ENCODE results near the gene REXO5.

Gene REXO5

DNA sequence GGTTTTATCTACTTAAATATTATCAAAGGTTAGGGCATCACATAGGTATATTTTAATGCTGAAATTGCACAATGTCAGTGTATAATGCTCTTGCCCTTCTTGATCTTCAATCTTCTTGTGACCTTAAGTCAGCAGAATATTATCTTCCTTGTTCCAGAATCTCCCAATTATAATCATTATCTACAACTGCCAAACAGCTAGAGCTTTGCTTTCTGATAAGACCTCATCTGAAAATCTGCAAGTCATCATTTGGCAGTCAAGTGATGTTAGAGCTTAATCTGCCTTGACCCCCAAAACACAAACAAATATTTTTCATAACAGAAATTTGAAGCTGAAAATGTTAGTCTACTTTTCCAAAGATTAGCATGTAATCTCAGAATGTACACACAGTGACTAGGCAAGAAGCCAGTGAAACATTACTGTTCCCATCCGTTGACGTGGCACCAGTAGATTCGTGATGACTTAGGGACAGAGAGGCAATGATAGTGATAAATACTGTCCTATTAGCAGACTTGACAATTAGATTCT is 19.8 kb downstream of the REXO5 start:
- H3K9ac ChIP-seq (ENCODE audit: low read depth, low read length): no peak overlapping the region

GRCh38 chr16:20829536-20829935 is 23.2 kb downstream of the REXO5 start:
- Histone ChIP-seq H3K27ac (ENCODE audit: low read depth, low read length) (no peak overlapping the region), H3K36me3 (ENCODE audit: insufficient read depth, low read length) (peaks cover 50% of the 10 kb centered on the region)
- 100% methylated on average over 1 of the region's 1 CpG for WGBS

More for the DNA sequence above, 19.8 kb downstream of the REXO5 start:
- no peaks in the 10 kb centered on the region for H3K27me3 ChIP-seq (ENCODE audit: insufficient read depth, low read length)
- H3K4me3 ChIP-seq (ENCODE audit: low read length): no peak overlapping the region
- no peaks in the 10 kb centered on the region for H3K4me1 ChIP-seq (ENCODE audit: insufficient read depth, low read length)
- no peak overlapping the region for H3K27ac ChIP-seq (ENCODE audit: low read depth, low read length)
- peaks cover 63% of the 10 kb centered on the region for H3K36me3 ChIP-seq (ENCODE audit: insufficient read depth, low read length)
- 95% methylated on average over 3 of the region's 3 CpGs for WGBS
- H3K9me3 ChIP-seq (ENCODE audit: insufficient read depth, low read depth, low read length): no peaks in the 10 kb centered on the region

GRCh38 chr16:20830372-20830771 is 24.0 kb downstream of the REXO5 start:
- Histone ChIP-seq H3K4me1 (ENCODE audit: insufficient read depth, low read length) (no peaks in the 10 kb centered on the region), H3K4me3 (ENCODE audit: low read length) (no peak overlapping the region), H3K36me3 (ENCODE audit: insufficient read depth, low read length) (peaks cover 45% of the 10 kb centered on the region), H3K9me3 (ENCODE audit: insufficient read depth, low read depth, low read length) (no peaks in the 10 kb centered on the region), H3K27ac (ENCODE audit: low read depth, low read length) (no peak overlapping the region), H3K9ac (ENCODE audit: low read depth, low read length) (no peak overlapping the region), H3K27me3 (ENCODE audit: insufficient read depth, low read length) (no peaks in the 10 kb centered on the region)
- WGBS: 100% methylated on average over 1 of the region's 1 CpG

More at GRCh38 chr16:20829536-20829935, 23.2 kb downstream of the REXO5 start:
- Histone ChIP-seq H3K9me3 (ENCODE audit: insufficient read depth, low read depth, low read length) (no peaks in the 10 kb centered on the region), H3K4me1 (ENCODE audit: insufficient read depth, low read length) (no peaks in the 10 kb centered on the region), H3K9ac (ENCODE audit: low read depth, low read length) (no peak overlapping the region), H3K27me3 (ENCODE audit: insufficient read depth, low read length) (no peaks in the 10 kb centered on the region), H3K4me3 (ENCODE audit: low read length) (no peak overlapping the region)

DNA sequence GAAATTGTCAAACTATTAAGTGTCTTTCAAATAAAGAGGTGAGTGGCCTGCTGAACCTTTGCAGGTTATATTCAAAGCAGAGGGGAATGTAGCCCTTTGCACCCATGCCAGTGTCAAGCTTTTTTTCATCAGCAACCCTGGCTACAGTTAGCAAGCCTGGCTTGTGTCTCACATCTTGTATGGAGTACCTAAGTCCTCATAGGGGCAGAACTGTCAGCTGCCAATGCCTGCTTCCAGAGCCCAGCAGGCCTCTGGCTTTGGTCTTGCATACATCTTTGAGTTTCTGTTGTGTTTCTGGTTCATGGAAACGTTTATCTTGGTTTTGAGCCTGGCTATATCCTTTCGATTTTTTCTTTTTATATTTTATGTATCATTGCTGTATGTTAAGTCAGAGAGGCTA is 26.8 kb downstream of the REXO5 start:
- Histone ChIP-seq H3K9me3 (ENCODE audit: insufficient read depth, low read depth, low read length) (peaks cover 9% of the 10 kb centered on the region), H3K4me3 (ENCODE audit: low read length) (no peak overlapping the region), H3K36me3 (ENCODE audit: insufficient read depth, low read length) (peaks cover 33% of the 10 kb centered on the region), H3K4me1 (ENCODE audit: insufficient read depth, low read length) (no peaks in the 10 kb centered on the region), H3K9ac (ENCODE audit: low read depth, low read length) (no peak overlapping the region), H3K27ac (ENCODE audit: low read depth, low read length) (no peak overlapping the region), H3K27me3 (ENCODE audit: insufficient read depth, low read length) (no peaks in the 10 kb centered on the region)
- WGBS: 100% methylated on average over 1 of the region's 2 CpGs

DNA sequence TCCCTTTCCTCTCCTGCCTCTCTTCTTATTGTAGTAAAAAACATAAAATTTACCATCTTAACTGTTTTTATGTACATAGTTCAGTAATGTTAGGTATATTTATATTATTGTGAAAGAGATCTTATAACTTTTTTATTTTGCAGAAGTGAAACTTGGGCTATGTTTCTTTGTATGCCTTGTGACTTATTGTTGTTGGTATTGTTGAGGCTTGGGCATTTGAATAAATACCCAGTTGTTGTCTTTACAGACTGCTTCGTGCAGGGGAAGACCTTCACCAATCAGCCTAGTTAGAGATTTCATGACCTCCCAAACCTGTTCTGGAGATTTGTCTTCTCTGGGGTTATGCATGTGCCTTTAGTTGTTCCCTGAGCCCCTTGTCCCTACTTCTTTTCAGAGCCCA is 31.9 kb downstream of the REXO5 start:
- Histone ChIP-seq H3K36me3 (ENCODE audit: insufficient read depth, low read length) (peaks cover 35% of the 10 kb centered on the region), H3K27ac (ENCODE audit: low read depth, low read length) (no peak overlapping the region), H3K4me1 (ENCODE audit: insufficient read depth, low read length) (no peaks in the 10 kb centered on the region), H3K4me3 (ENCODE audit: low read length) (no peak overlapping the region), H3K9ac (ENCODE audit: low read depth, low read length) (no peak overlapping the region), H3K27me3 (ENCODE audit: insufficient read depth, low read length) (no peaks in the 10 kb centered on the region), H3K9me3 (ENCODE audit: insufficient read depth, low read depth, low read length) (peaks cover 9% of the 10 kb centered on the region)
- WGBS: 94% methylated on average over 1 of the region's 1 CpG

DNA sequence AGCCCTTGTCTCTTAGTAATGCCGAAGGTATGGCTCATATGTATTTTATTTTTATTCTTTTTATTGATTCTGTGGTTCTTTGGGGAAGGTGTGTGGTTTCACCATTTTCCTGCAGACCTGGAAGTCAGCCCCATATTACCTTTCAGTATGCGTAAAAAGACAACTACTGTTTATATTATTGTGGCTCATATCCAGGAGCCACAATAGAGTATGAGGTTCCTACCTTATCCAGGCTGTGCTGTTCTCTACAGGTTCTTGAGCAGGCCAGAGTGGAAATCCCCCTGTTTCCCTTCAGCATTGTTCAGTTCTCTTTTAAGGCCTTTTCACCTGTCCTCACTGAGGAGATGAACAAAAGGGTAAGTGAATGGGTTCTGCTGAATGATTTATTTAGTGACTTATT is 33.2 kb downstream of the REXO5 start:
- peaks cover 9% of the 10 kb centered on the region for H3K9me3 ChIP-seq (ENCODE audit: insufficient read depth, low read depth, low read length)
- peaks cover 37% of the 10 kb centered on the region for H3K36me3 ChIP-seq (ENCODE audit: insufficient read depth, low read length)
- H3K4me3 ChIP-seq (ENCODE audit: low read length): no peak overlapping the region
- H3K27me3 ChIP-seq (ENCODE audit: insufficient read depth, low read length): no peaks in the 10 kb centered on the region
- 100% methylated on average over 1 of the region's 2 CpGs for WGBS
- H3K4me1 ChIP-seq (ENCODE audit: insufficient read depth, low read length): 0 out of 2 replicates have a peak, but pooled peaks cover 4% of the 10 kb centered on the region
- H3K9ac ChIP-seq (ENCODE audit: low read depth, low read length): no peak overlapping the region
- no peak overlapping the region for H3K27ac ChIP-seq (ENCODE audit: low read depth, low read length)

GRCh38 chr16:20844054-20844453 is 37.7 kb downstream of the REXO5 start:
- Histone ChIP-seq H3K4me3 (ENCODE audit: low read length) (no peak overlapping the region), H3K9ac (ENCODE audit: low read depth, low read length) (no peak overlapping the region)

DNA sequence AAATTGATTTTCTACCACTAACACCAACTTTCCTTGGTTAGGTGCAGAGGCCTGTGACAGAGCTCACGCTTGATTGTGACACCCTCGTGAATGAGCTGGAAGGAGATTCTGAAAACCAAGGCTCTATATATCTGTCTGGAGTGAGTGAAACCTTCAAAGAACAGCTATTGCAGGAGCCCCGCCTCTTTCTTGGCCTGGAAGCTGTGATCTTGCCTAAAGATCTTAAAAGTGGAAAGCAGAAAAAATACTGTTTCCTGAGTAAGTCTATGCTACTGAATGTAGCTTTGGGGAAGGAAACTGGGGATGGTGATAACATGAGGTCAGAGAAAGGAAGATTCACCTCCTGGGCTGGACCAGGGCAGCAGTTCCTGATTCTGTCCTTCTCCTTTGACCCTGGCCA is 38.3 kb downstream of the REXO5 start:
- H3K4me3 ChIP-seq (ENCODE audit: low read length): no peak overlapping the region
- H3K9ac ChIP-seq (ENCODE audit: low read depth, low read length): no peak overlapping the region
- 0 out of 2 replicates have a peak, but pooled peaks cover 4% of the 10 kb centered on the region for H3K4me1 ChIP-seq (ENCODE audit: insufficient read depth, low read length)
- peaks cover 31% of the 10 kb centered on the region for H3K36me3 ChIP-seq (ENCODE audit: insufficient read depth, low read length)
- no peaks in the 10 kb centered on the region for H3K27me3 ChIP-seq (ENCODE audit: insufficient read depth, low read length)
- no peak overlapping the region for H3K27ac ChIP-seq (ENCODE audit: low read depth, low read length)
- H3K9me3 ChIP-seq (ENCODE audit: insufficient read depth, low read depth, low read length): no peaks in the 10 kb centered on the region
- WGBS: 88% methylated on average over 3 of the region's 3 CpGs

More at GRCh38 chr16:20844054-20844453, 37.7 kb downstream of the REXO5 start:
- Histone ChIP-seq H3K4me1 (ENCODE audit: insufficient read depth, low read length) (0 out of 2 replicates have a peak, but pooled peaks cover 4% of the 10 kb centered on the region), H3K27me3 (ENCODE audit: insufficient read depth, low read length) (no peaks in the 10 kb centered on the region), H3K27ac (ENCODE audit: low read depth, low read length) (0 out of 2 replicates have a peak overlapping the region, but pooled peaks have one; percentile 6), H3K9me3 (ENCODE audit: insufficient read depth, low read depth, low read length) (no peaks in the 10 kb centered on the region), H3K36me3 (ENCODE audit: insufficient read depth, low read length) (peaks cover 31% of the 10 kb centered on the region)
- WGBS: 83% methylated on average over 2 of the region's 2 CpGs

DNA sequence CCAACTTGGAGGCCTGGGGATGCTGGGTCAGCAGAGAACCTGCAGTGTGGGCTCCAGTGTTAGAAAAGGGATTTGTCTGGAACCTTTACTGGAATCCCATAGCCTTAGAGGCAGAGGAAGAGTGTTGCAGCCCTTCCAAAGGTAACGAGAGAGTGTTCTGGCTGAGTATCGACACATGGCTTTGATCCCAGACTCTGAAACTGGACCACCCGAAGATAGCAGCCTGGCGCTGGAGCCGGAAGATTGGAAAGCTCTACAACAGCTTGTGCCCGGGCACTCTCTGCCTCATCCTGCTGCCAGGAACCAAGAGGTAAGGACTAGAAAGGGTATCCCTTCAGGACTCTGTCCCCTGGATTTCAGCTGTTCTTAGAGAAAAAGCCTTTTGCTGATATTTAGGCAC is 39.7 kb downstream of the REXO5 start:
- 96% methylated on average over 6 of the region's 6 CpGs for WGBS
- Histone ChIP-seq H3K9me3 (ENCODE audit: insufficient read depth, low read depth, low read length) (no peaks in the 10 kb centered on the region), H3K9ac (ENCODE audit: low read depth, low read length) (no peak overlapping the region), H3K4me1 (ENCODE audit: insufficient read depth, low read length) (0 out of 2 replicates have a peak, but pooled peaks cover 4% of the 10 kb centered on the region), H3K27me3 (ENCODE audit: insufficient read depth, low read length) (no peaks in the 10 kb centered on the region), H3K27ac (ENCODE audit: low read depth, low read length) (no peak overlapping the region), H3K36me3 (ENCODE audit: insufficient read depth, low read length) (peaks cover 20% of the 10 kb centered on the region), H3K4me3 (ENCODE audit: low read length) (no peak overlapping the region)

GRCh38 chr16:20846551-20846950 is 40.2 kb downstream of the REXO5 start:
- no peak overlapping the region for H3K27ac ChIP-seq (ENCODE audit: low read depth, low read length)
- H3K9me3 ChIP-seq (ENCODE audit: insufficient read depth, low read depth, low read length): no peaks in the 10 kb centered on the region
- H3K27me3 ChIP-seq (ENCODE audit: insufficient read depth, low read length): no peaks in the 10 kb centered on the region
- H3K36me3 ChIP-seq (ENCODE audit: insufficient read depth, low read length): peaks cover 17% of the 10 kb centered on the region
- no peak overlapping the region for H3K9ac ChIP-seq (ENCODE audit: low read depth, low read length)
- 0 out of 2 replicates have a peak, but pooled peaks cover 4% of the 10 kb centered on the region for H3K4me1 ChIP-seq (ENCODE audit: insufficient read depth, low read length)
- no peak overlapping the region for H3K4me3 ChIP-seq (ENCODE audit: low read length)

DNA sequence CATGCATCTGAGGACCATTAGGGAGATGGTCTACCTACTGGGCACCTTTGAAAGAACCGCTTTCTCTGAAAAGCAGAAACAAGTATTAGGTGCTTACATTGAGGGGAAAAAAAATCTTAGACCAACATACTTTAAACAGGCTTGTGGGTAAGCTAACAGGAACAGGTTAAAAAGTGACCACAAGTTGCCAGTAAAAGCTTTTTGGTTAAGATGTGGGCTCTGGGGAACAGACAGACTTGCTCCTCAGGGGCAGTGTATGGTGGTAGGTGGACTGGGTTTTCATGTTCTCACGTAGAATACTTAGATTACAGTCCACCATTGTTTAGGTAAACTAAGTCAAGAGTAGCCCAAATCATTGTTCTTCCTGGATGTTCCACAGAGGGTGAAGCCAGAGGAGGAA is 41.2 kb downstream of the REXO5 start:
- 46% methylated on average over 2 of the region's 2 CpGs for WGBS
- Histone ChIP-seq H3K27me3 (ENCODE audit: insufficient read depth, low read length) (no peaks in the 10 kb centered on the region), H3K27ac (ENCODE audit: low read depth, low read length) (no peak overlapping the region), H3K36me3 (ENCODE audit: insufficient read depth, low read length) (peaks cover 13% of the 10 kb centered on the region), H3K9me3 (ENCODE audit: insufficient read depth, low read depth, low read length) (no peaks in the 10 kb centered on the region), H3K4me1 (ENCODE audit: insufficient read depth, low read length) (0 out of 2 replicates have a peak, but pooled peaks cover 4% of the 10 kb centered on the region), H3K4me3 (ENCODE audit: low read length) (no peak overlapping the region), H3K9ac (ENCODE audit: low read depth, low read length) (no peak overlapping the region)

All from HUES64 (cell line).